Keratinocyte (primary cell): ENCODE measurements around the gene NUMBL. TPM values are rescaled to one million over a fixed set of nuclear protein-coding genes. Genes with fewer than 3 reads are reported as not detected.
"Not testable (repeated sequence)": the region's sequence is repeated elsewhere in the genome, so short reads cannot be mapped to it uniquely, and the experiment has no call there.

ENCODE experiments used
- DNase-seq: peaks from one replicate; pipeline ENCODE4 v3.0.0-alpha.2; 2011; ENCODE audit warnings: low read depth, missing footprints, low spot score
- FAIRE-seq: peaks from 2 replicates; lab custom pipeline; 2011; peaks lifted over from hg19 to GRCh38; lab: Jason Lieb, UNC
- H2AFZ ChIP-seq: 2 replicates; pipeline ENCODE4 v1.6.0; 2012; ENCODE audit warnings: low read length, control low read depth, inconsistent platforms; ENCODE audit not compliant: control insufficient read depth
- H3K27ac ChIP-seq: 2 replicates; pipeline ENCODE4 v1.5.1; 2011; ENCODE audit warnings: low read length; ENCODE audit not compliant: control insufficient read depth, insufficient read depth
- H3K27me3 ChIP-seq: 3 replicates; pipeline ENCODE4 v1.6.0; 2011; ENCODE audit warnings: low read length; ENCODE audit not compliant: control insufficient read depth, insufficient read depth; ENCODE audit errors: extremely low read depth
- H3K36me3 ChIP-seq, 2 experiments: 2 replicates in 1 of 2; 3 replicates in 1 of 2; pipeline ENCODE4 v1.5.1; 2011; ENCODE audit warnings: low read length in 2 of 2, mild to moderate bottlenecking in 1 of 2; ENCODE audit not compliant: control insufficient read depth in 2 of 2, insufficient read depth in 2 of 2; ENCODE audit errors: extremely low read depth in 1 of 2
- H3K4me1 ChIP-seq: 3 replicates; pipeline ENCODE4 v1.5.1; 2011; ENCODE audit warnings: low read length; ENCODE audit not compliant: control insufficient read depth, insufficient read depth; ENCODE audit errors: extremely low read depth
- H3K4me2 ChIP-seq: 3 replicates; pipeline ENCODE4 v1.6.0; 2011; ENCODE audit warnings: low read depth, low read length; ENCODE audit not compliant: control insufficient read depth, insufficient read depth; ENCODE audit errors: extremely low read depth
- H3K4me3 ChIP-seq, 3 experiments: fragments of 200-600 bp in 1 of 3; sonication (generic) in 1 of 3; 2 replicates in 2 of 3; 3 replicates in 1 of 3; pipeline ENCODE4 v1.5.1; 2011 to 2016; ENCODE audit warnings: low read length in 3 of 3, mild to moderate bottlenecking in 3 of 3, control low read depth in 2 of 3, inconsistent platforms in 1 of 3, low read depth in 1 of 3, mixed read lengths in 1 of 3, mixed run types in 1 of 3, moderate library complexity in 1 of 3; ENCODE audit not compliant: control insufficient read depth in 2 of 3, insufficient read depth in 2 of 3; ENCODE audit errors: extremely low read depth in 1 of 3
- H3K79me2 ChIP-seq: 2 replicates; pipeline ENCODE4 v1.6.0; 2012; ENCODE audit warnings: low read length; ENCODE audit not compliant: control insufficient read depth, insufficient read depth
- H3K9ac ChIP-seq: 3 replicates; pipeline ENCODE4 v1.6.0; 2011; ENCODE audit warnings: low read length; ENCODE audit not compliant: control insufficient read depth, insufficient read depth; ENCODE audit errors: extremely low read depth
- H3K9me1 ChIP-seq: 3 replicates; pipeline ENCODE4 v1.6.0; 2011; ENCODE audit warnings: low read length; ENCODE audit not compliant: control insufficient read depth, insufficient read depth; ENCODE audit errors: extremely low read depth
- H3K9me3 ChIP-seq: 2 replicates; pipeline ENCODE4 v1.5.1; 2012; ENCODE audit warnings: low read depth, low read length; ENCODE audit not compliant: control insufficient read depth
- H4K20me1 ChIP-seq: 3 replicates; pipeline ENCODE4 v1.6.0; 2011; ENCODE audit warnings: low read length; ENCODE audit not compliant: control insufficient read depth, insufficient read depth; ENCODE audit errors: extremely low read depth
- EZH2 ChIP-seq: IDR thresholded peaks from one replicate; pipeline ENCODE4 v1.6.1; 2012; ENCODE audit warnings: inconsistent platforms, mild to moderate bottlenecking, low read length, moderate library complexity
- dilution Hi-C: fragments of 300-500 bp; cut with MboI; formaldehyde crosslinking; loops from one replicate; pipeline ENCODE4 v1.7.0; 2020; ENCODE audit warnings: low sequenced_read_pairs; ENCODE audit not compliant: extremely low pct_ligation_motif_present
- polyA plus RNA-seq, 5 experiments: library from polyadenylated mRNA; depleted of rRNA in 3 of 5; stranded (reverse) in 3 of 5; stranded (forward) in 1 of 5; unstranded in 1 of 5; fragments of >200 nt; gene quantifications; 1 replicate in 1 of 5; 2 replicates in 3 of 5; 3 replicates in 1 of 5; pipeline versions ENCODE4 v1.2.1 to v1.2.3, GENCODE V29; 2011 to 2012; ENCODE audit warnings: missing spikeins in 2 of 5, low read depth in 1 of 5, low replicate concordance in 1 of 5
- TF ChIP-seq, protein P1 (sequence below), 3 experiments: IDR thresholded peaks in 1 of 3; conservative IDR thresholded peaks in 1 of 3; optimal IDR thresholded peaks in 1 of 3; 2 replicates in 2 of 3; 3 replicates in 1 of 3; pipeline versions ENCODE3 to v1.5.1; 2011; ENCODE audit warnings: low read length in 3 of 3, mild to moderate bottlenecking in 3 of 3, moderate library complexity in 2 of 3, control low read depth in 1 of 3, inconsistent platforms in 1 of 3; ENCODE audit not compliant: insufficient read depth in 2 of 3; ENCODE audit errors: extremely low read depth in 1 of 3

The NUMBL gene
- polyA plus RNA-seq, 1 donor (not counting 4 experiments of a cell fraction or from before 2014, with no cell fraction given), result 5.7 TPM

DNA sequence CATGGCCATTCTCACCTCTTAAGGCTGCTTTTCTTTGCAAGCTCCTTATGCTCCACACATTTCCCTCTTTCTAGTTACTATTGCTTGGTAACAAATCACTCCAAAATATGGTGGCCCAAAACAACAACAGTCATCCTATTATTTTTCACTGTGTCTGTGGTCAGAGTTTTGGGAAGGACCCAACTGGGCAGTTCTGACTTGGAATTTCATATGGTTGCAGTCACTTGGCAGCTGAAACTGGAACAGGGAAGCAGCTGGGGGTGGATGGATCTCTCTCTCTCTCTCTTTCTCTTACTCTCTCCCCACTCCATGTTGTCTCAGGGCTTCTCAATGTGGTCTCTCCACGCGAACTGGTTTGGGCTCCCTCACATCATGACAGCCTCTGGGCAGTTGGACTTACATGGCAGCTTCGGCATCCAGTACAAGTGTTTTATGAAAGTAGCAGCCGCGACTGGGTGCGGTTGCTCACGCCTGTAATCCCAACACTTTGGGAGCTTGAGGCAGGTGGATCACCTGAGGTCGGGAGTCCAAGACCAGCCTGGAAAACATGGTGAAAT lies 39.6 kb downstream of the NUMBL start:
- Histone ChIP-seq H4K20me1 (no peaks in the 10 kb centered on the region), H3K4me1 (peaks cover 4% of the 10 kb centered on the region), H2AFZ (no peak overlapping the region), H3K27me3 (no peaks in the 10 kb centered on the region), H3K27ac (no peak overlapping the region), H3K36me3 (no peaks in the 10 kb centered on the region), H3K9ac (no peak overlapping the region), H3K9me1 (no peaks in the 10 kb centered on the region), H3K79me2 (no peaks in the 10 kb centered on the region), H3K9me3 (no peaks in the 10 kb centered on the region), H3K4me3 (no peak overlapping the region), H3K4me2 (no peak overlapping the region)
- TF ChIP-seq, protein P1, sequence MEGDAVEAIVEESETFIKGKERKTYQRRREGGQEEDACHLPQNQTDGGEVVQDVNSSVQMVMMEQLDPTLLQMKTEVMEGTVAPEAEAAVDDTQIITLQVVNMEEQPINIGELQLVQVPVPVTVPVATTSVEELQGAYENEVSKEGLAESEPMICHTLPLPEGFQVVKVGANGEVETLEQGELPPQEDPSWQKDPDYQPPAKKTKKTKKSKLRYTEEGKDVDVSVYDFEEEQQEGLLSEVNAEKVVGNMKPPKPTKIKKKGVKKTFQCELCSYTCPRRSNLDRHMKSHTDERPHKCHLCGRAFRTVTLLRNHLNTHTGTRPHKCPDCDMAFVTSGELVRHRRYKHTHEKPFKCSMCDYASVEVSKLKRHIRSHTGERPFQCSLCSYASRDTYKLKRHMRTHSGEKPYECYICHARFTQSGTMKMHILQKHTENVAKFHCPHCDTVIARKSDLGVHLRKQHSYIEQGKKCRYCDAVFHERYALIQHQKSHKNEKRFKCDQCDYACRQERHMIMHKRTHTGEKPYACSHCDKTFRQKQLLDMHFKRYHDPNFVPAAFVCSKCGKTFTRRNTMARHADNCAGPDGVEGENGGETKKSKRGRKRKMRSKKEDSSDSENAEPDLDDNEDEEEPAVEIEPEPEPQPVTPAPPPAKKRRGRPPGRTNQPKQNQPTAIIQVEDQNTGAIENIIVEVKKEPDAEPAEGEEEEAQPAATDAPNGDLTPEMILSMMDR (optimal IDR thresholded peaks at IDR 0.05 in 1 of 3, IDR thresholded peaks at IDR 0.05 in 1 of 3, conservative IDR thresholded peaks at IDR 0.05 in 1 of 3; ENCODE audit: extremely low read depth in 1 of 3, insufficient read depth in 2 of 3, low read length in 3 of 3), result no peak
- no peak for TF ChIP-seq EZH2
- dilution Hi-C loops, result no loop called here
- no peak for FAIRE-seq
- DNase-seq, result no peak

DNA sequence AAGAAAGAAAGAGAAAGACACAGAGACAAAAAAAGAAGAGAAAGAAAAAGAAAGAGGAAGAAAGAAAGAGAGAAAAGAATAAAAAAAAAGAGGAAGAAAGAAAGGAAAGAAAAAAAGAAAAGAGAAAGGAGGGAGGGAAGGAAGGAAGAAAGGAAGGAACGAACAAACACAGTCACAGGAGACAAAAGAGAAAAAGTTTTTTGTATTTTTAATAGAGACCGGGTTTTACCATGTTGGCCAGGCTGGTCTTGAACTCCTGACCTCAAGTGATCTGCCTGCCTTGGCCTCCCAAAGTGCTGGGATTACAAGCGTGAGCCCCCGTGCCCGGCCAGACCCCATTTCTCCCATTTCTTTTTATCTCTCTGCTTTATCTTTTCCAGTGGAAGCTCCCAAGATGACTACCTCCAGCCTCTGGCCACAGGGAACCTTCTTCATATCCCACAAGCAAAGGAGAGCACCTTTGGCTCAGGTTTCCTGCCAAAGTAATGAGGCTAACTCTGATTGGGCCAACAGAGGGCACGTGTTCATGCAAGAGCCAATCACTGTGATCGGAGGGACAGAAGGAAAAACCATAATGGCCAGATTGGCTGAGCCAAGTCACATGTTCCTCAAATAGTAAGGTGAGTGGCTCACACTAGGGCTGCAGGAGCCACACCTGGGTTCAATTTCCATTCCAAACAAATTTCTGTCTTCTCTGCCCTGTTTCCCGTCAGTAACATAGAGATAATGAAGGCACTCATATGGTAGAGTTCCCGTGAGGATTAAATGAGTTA lies 40.4 kb downstream of the NUMBL start:
- H3K9me3 ChIP-seq, H3K4me3 ChIP-seq, H3K9ac ChIP-seq, H3K27ac ChIP-seq, H3K79me2 ChIP-seq, H3K4me2 ChIP-seq, H3K9me1 ChIP-seq, H3K27me3 ChIP-seq, H4K20me1 ChIP-seq, H2AFZ ChIP-seq, H3K4me1 ChIP-seq, dilution Hi-C loops, FAIRE-seq, DNase-seq, H3K36me3 ChIP-seq: not testable (repeated sequence)
